Measurements from ENCODE around the gene COL23A1.

COL23A1 gene

DNA sequence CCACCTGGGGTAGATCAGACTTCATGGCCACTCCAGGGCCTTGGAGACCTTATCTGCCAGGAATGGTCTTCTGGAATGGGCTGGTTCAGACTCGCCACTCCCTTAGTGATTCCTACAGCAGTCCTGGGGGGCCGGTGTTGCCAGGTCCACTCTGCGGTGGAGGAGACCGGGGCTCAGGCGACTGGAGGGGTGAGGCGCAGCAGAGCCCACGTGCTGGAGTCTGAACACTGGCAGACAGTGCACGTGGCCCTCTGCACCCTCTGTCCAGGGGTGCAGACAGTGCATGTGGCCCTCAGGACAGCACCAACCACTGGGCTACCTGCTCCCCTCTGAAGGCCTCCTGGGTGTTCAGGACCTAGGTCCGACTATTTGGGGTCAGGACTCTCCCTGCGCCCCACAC is 262.7 kb downstream of the COL23A1 start:
- Histone ChIP-seq H3K4me1 (ENCODE audit: insufficient read depth, low read length) (peaks cover 8% of the 10 kb centered on the region; the same call in 1 of the 2 replicates), H3K27me3 (ENCODE audit: insufficient read depth, low read length) (no peaks in the 10 kb centered on the region), H3K36me3 (ENCODE audit: insufficient read depth, low read depth, low read length) (no peaks in the 10 kb centered on the region), H3K9ac (ENCODE audit: low read depth, low read length) (no peak overlapping the region), H3K4me3 (ENCODE audit: low read length) (no peak overlapping the region), H3K9me3 (ENCODE audit: insufficient read depth, low read depth, low read length) (no peaks in the 10 kb centered on the region), H3K27ac (ENCODE audit: low read length) (no peak overlapping the region)

- Histone ChIP-seq H3K9me3 (ENCODE audit: insufficient read depth, low read depth, low read length) (no peaks in the 10 kb centered on the region), H3K9ac (ENCODE audit: low read depth, low read length) (no peak overlapping the region), H3K27ac (ENCODE audit: low read length) (no peak overlapping the region), H3K36me3 (ENCODE audit: insufficient read depth, low read depth, low read length) (no peaks in the 10 kb centered on the region), H3K27me3 (ENCODE audit: insufficient read depth, low read length) (no peaks in the 10 kb centered on the region), H3K4me3 (ENCODE audit: low read length) (no peak overlapping the region), H3K4me1 (ENCODE audit: insufficient read depth, low read length) (peaks cover 8% of the 10 kb centered on the region; the same call in 1 of the 2 replicates)
These were observed 263.8 kb downstream of the COL23A1 start for GRCh38 chr5:178326374-178326715.

DNA sequence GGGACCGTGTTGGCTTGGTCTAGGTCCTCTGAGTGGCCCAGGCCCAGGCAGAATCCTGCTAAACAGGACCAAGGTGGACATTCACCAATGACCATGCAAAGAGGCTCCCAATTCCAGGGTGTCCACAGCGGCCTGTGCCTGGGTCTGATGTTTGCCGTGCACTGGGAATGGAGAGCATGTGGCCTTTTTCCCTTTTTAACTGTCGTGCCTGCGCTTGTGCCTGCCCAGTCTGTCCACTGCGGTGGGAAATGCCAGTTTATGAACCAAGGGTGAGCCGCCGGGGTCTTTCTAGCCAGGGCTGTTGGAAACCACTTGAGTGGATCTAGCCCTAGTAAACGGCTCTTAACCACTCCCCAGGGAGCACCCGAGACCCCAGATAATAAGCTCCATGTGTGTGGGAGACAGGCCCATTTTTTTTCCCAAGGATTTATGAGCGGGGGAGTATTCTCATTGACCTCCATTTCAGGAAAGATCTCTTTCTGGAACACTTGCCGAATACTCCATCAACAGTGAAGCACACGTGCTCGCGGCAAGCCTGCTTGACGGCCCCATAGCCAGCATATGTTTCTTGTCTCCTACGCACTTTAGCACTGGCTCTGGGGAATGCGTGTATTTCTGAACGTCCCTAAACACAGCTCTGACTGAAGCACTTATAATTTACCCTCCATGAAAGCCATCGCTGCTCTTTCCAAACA is 264.4 kb downstream of the COL23A1 start:
- Histone ChIP-seq H3K9ac (ENCODE audit: low read depth, low read length) (no peak overlapping the region), H3K9me3 (ENCODE audit: insufficient read depth, low read depth, low read length) (no peaks in the 10 kb centered on the region), H3K36me3 (ENCODE audit: insufficient read depth, low read depth, low read length) (no peaks in the 10 kb centered on the region), H3K27ac (ENCODE audit: low read length) (no peak overlapping the region), H3K4me3 (ENCODE audit: low read length) (no peak overlapping the region), H3K27me3 (ENCODE audit: insufficient read depth, low read length) (no peaks in the 10 kb centered on the region), H3K4me1 (ENCODE audit: insufficient read depth, low read length) (peaks cover 8% of the 10 kb centered on the region; the same call in 1 of the 2 replicates)

GRCh38 chr5:178325311-178325678 is 264.9 kb downstream of the COL23A1 start:
- H3K36me3 ChIP-seq (ENCODE audit: insufficient read depth, low read depth, low read length), result no peaks in the 10 kb centered on the region
- no peaks in the 10 kb centered on the region for H3K9me3 ChIP-seq (ENCODE audit: insufficient read depth, low read depth, low read length)
- H3K27ac ChIP-seq (ENCODE audit: low read length), result no peak overlapping the region
- no peaks in the 10 kb centered on the region for H3K27me3 ChIP-seq (ENCODE audit: insufficient read depth, low read length)
- peaks cover 8% of the 10 kb centered on the region; the same call in 1 of the 2 replicates for H3K4me1 ChIP-seq (ENCODE audit: insufficient read depth, low read length)
- H3K9ac ChIP-seq (ENCODE audit: low read depth, low read length), result no peak overlapping the region
- no peak overlapping the region for H3K4me3 ChIP-seq (ENCODE audit: low read length)

- no peak overlapping the region for H3K4me3 ChIP-seq (ENCODE audit: low read length)
- H3K9ac ChIP-seq (ENCODE audit: low read depth, low read length), result no peak overlapping the region
These were observed 265.5 kb downstream of the COL23A1 start for GRCh38 chr5:178324481-178325310.

GRCh38 chr5:178323961-178324360 is 266.2 kb downstream of the COL23A1 start:
- Histone ChIP-seq H3K4me1 (ENCODE audit: insufficient read depth, low read length) (peaks cover 5% of the 10 kb centered on the region; the same call in 1 of the 2 replicates), H3K27me3 (ENCODE audit: insufficient read depth, low read length) (no peaks in the 10 kb centered on the region), H3K27ac (ENCODE audit: low read length) (no peak overlapping the region), H3K9me3 (ENCODE audit: insufficient read depth, low read depth, low read length) (no peaks in the 10 kb centered on the region), H3K9ac (ENCODE audit: low read depth, low read length) (no peak overlapping the region), H3K36me3 (ENCODE audit: insufficient read depth, low read depth, low read length) (no peaks in the 10 kb centered on the region), H3K4me3 (ENCODE audit: low read length) (no peak overlapping the region)

More at GRCh38 chr5:178324481-178325310, 265.5 kb downstream of the COL23A1 start:
- peaks cover 8% of the 10 kb centered on the region; the same call in 1 of the 2 replicates for H3K4me1 ChIP-seq (ENCODE audit: insufficient read depth, low read length)
- H3K9me3 ChIP-seq (ENCODE audit: insufficient read depth, low read depth, low read length), result no peaks in the 10 kb centered on the region
- H3K36me3 ChIP-seq (ENCODE audit: insufficient read depth, low read depth, low read length), result no peaks in the 10 kb centered on the region
- no peak overlapping the region for H3K27ac ChIP-seq (ENCODE audit: low read length)
- H3K27me3 ChIP-seq (ENCODE audit: insufficient read depth, low read length), result no peaks in the 10 kb centered on the region

DNA sequence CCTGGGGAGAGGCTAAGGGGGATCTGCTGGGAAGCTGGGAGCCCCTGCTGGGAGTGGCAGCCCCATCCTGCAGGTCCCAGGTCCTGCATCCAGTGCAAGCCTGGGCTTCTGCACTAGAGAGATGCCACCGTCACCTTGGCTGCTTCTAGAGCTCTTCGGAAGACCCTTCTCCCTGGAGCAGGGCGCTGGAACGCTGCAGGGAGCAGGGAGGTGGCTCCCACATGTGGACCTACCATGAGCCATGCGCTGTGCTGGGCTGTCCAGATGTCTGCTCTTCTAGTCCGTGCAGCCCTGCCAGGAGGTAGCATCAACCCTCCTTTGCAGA is 266.7 kb downstream of the COL23A1 start:
- Histone ChIP-seq H3K9me3 (ENCODE audit: insufficient read depth, low read depth, low read length) (no peaks in the 10 kb centered on the region), H3K9ac (ENCODE audit: low read depth, low read length) (no peak overlapping the region), H3K4me1 (ENCODE audit: insufficient read depth, low read length) (peaks cover under 1% of the 10 kb centered on the region; the same call in 1 of the 2 replicates), H3K36me3 (ENCODE audit: insufficient read depth, low read depth, low read length) (no peaks in the 10 kb centered on the region), H3K27me3 (ENCODE audit: insufficient read depth, low read length) (no peaks in the 10 kb centered on the region), H3K4me3 (ENCODE audit: low read length) (no peak overlapping the region), H3K27ac (ENCODE audit: low read length) (no peak overlapping the region)

- H3K9me3 ChIP-seq (ENCODE audit: insufficient read depth, low read depth, low read length), result no peaks in the 10 kb centered on the region
- no peaks in the 10 kb centered on the region for H3K4me1 ChIP-seq (ENCODE audit: insufficient read depth, low read length)
- no peak overlapping the region for H3K4me3 ChIP-seq (ENCODE audit: low read length)
- H3K27me3 ChIP-seq (ENCODE audit: insufficient read depth, low read length), result no peaks in the 10 kb centered on the region
- H3K27ac ChIP-seq (ENCODE audit: low read length), result no peak overlapping the region
- no peak overlapping the region for H3K9ac ChIP-seq (ENCODE audit: low read depth, low read length)
- H3K36me3 ChIP-seq (ENCODE audit: insufficient read depth, low read depth, low read length), result no peaks in the 10 kb centered on the region
These were observed 267.3 kb downstream of the COL23A1 start for GRCh38 chr5:178322736-178323540.

GRCh38 chr5:178320281-178320855 is 269.8 kb downstream of the COL23A1 start:
- no peak overlapping the region for H3K27ac ChIP-seq (ENCODE audit: low read length)

DNA sequence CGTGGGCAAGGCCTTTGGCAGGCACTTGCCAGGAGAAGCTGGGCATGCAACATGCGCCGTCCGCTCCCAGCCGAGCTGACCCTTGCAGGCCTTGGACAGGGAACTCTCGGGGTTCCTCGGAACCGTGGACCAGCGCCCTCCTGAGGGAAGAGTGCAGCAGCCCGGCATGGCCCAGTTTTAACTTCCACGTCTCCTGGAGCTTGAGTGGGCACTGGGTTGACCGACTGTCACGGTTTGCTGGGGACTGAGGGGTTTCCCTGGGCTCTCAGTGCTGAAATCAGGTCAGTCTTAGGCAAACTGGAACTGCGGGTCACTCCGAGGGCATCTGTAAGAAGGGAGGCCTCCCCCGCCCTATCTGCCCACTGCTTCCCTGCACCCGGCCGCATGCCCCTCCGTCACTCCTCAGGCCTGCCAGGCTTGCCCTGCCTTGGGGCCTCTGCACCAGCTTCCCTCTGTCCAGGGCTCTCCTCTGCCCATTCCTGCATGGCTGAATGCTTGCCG is 270.6 kb downstream of the COL23A1 start:
- H3K36me3 ChIP-seq (ENCODE audit: insufficient read depth, low read depth, low read length), result no peaks in the 10 kb centered on the region
- H3K4me1 ChIP-seq (ENCODE audit: insufficient read depth, low read length), result no peaks in the 10 kb centered on the region
- no peaks in the 10 kb centered on the region for H3K27me3 ChIP-seq (ENCODE audit: insufficient read depth, low read length)
- no peak overlapping the region for H3K4me3 ChIP-seq (ENCODE audit: low read length)
- H3K27ac ChIP-seq (ENCODE audit: low read length), result no peak overlapping the region
- no peaks in the 10 kb centered on the region for H3K9me3 ChIP-seq (ENCODE audit: insufficient read depth, low read depth, low read length)
- no peak overlapping the region for H3K9ac ChIP-seq (ENCODE audit: low read depth, low read length)

More at GRCh38 chr5:178320281-178320855, 269.8 kb downstream of the COL23A1 start:
- Histone ChIP-seq H3K9ac (ENCODE audit: low read depth, low read length) (no peak overlapping the region), H3K4me3 (ENCODE audit: low read length) (no peak overlapping the region), H3K9me3 (ENCODE audit: insufficient read depth, low read depth, low read length) (no peaks in the 10 kb centered on the region), H3K27me3 (ENCODE audit: insufficient read depth, low read length) (no peaks in the 10 kb centered on the region), H3K36me3 (ENCODE audit: insufficient read depth, low read depth, low read length) (no peaks in the 10 kb centered on the region), H3K4me1 (ENCODE audit: insufficient read depth, low read length) (no peaks in the 10 kb centered on the region)

- Histone ChIP-seq H3K4me3 (ENCODE audit: low read length) (no peak overlapping the region), H3K27me3 (ENCODE audit: insufficient read depth, low read length) (no peaks in the 10 kb centered on the region), H3K9ac (ENCODE audit: low read depth, low read length) (no peak overlapping the region), H3K4me1 (ENCODE audit: insufficient read depth, low read length) (no peaks in the 10 kb centered on the region), H3K27ac (ENCODE audit: low read length) (no peak overlapping the region), H3K36me3 (ENCODE audit: insufficient read depth, low read depth, low read length) (no peaks in the 10 kb centered on the region), H3K9me3 (ENCODE audit: insufficient read depth, low read depth, low read length) (no peaks in the 10 kb centered on the region)
These were observed 271.3 kb downstream of the COL23A1 start for GRCh38 chr5:178318893-178319292.

Data from iPS-20b (cell line).